GM06990 (cell line): ENCODE results near the gene AZIN2.
A peak's percentile ranks its signal among the peaks of the same experiment; 100 is the strongest.

ENCODE experiments used
- DNase-seq: peaks from one replicate; pipeline ENCODE4 v3.0.0-alpha.2; 2011; ENCODE audit not compliant: insufficient read length; ENCODE audit errors: extremely low read depth
- H3K27me3 ChIP-seq: replicated peaks from 2 replicates; pipeline ENCODE4 v1.6.0; 2011; ENCODE audit warnings: low read length; ENCODE audit not compliant: control insufficient read depth, insufficient read depth
- H3K36me3 ChIP-seq: 2 replicates; pipeline ENCODE4 v1.5.1; 2011; ENCODE audit warnings: low read length; ENCODE audit not compliant: control insufficient read depth, insufficient read depth
- H3K4me3 ChIP-seq: replicated peaks from 2 replicates; pipeline ENCODE4 v1.5.1; 2011; ENCODE audit warnings: low read depth, mild to moderate bottlenecking, control low read depth, low read length
- TF ChIP-seq, protein P1 (sequence below): IDR thresholded peaks from 2 replicates; pipeline ENCODE4 v1.5.1; 2011; ENCODE audit warnings: low read length, control low read depth, mild to moderate bottlenecking, inconsistent platforms; ENCODE audit not compliant: insufficient read depth, poor library complexity, severe bottlenecking

Gene AZIN2

DNA sequence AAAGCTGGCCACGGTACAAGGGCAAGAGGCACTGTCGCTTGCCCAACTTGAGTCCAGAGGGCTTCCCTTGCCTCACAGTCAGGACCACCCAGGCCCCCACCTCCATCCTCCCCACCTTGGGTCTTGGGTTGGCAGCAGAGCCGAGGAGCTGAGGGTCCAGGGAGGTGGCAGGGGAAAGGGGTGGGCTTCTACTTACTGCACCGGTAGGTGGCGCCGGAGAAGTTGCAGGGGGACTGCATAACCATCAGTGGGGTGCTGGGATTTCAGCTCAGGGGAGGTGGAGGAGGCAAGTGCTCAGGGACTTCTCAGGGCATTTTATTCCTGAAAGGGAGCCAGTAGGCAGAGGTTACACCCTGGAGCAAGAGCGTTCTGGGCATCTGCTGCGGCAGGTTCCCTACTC is 56.8 kb downstream of the AZIN2 start:
- TF ChIP-seq, protein P1, sequence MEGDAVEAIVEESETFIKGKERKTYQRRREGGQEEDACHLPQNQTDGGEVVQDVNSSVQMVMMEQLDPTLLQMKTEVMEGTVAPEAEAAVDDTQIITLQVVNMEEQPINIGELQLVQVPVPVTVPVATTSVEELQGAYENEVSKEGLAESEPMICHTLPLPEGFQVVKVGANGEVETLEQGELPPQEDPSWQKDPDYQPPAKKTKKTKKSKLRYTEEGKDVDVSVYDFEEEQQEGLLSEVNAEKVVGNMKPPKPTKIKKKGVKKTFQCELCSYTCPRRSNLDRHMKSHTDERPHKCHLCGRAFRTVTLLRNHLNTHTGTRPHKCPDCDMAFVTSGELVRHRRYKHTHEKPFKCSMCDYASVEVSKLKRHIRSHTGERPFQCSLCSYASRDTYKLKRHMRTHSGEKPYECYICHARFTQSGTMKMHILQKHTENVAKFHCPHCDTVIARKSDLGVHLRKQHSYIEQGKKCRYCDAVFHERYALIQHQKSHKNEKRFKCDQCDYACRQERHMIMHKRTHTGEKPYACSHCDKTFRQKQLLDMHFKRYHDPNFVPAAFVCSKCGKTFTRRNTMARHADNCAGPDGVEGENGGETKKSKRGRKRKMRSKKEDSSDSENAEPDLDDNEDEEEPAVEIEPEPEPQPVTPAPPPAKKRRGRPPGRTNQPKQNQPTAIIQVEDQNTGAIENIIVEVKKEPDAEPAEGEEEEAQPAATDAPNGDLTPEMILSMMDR = peak; percentile 84
- no peak for DNase-seq
- Histone ChIP-seq H3K27me3 (no peaks in the 10 kb centered on the region), H3K4me3 (no peak overlapping the region), H3K36me3 (no peaks in the 10 kb centered on the region)

- Histone ChIP-seq H3K27me3 (no peaks in the 10 kb centered on the region), H3K4me3 (no peak overlapping the region), H3K36me3 (no peaks in the 10 kb centered on the region)
- DNase-seq = no peak
- TF ChIP-seq, protein P1 = no peak
These were observed 59.5 kb downstream of the AZIN2 start for GRCh38 chr1:33140153-33141149.

- DNase-seq = no peak
- H3K36me3 ChIP-seq = no peaks in the 10 kb centered on the region
- TF ChIP-seq, protein P1 = no peak
- H3K4me3 ChIP-seq = no peak overlapping the region
- no peaks in the 10 kb centered on the region for H3K27me3 ChIP-seq
These were observed 60.3 kb downstream of the AZIN2 start for GRCh38 chr1:33141216-33141615.

DNA sequence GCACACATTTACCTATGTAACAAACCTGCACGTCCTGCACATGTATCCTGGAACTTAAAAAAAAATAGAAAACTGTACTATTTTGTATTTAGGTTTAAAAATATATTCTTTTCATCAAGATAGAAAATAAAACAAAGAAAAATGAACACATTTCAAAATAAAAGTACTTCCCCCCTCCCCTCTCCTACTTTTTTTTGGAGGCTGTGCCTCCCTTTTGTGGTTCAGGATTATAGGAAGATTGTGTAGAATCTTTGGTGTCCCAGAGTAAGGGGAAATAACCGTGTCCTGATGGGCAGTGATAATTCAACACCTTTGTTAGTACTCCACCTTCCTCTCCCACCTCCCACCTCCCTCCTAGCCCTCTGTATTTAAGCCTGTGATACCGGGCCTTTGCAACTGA is 60.8 kb downstream of the AZIN2 start:
- no peak overlapping the region for H3K4me3 ChIP-seq
- no peaks in the 10 kb centered on the region for H3K27me3 ChIP-seq
- no peaks in the 10 kb centered on the region; the same call in 1 of the 2 replicates for H3K36me3 ChIP-seq
- TF ChIP-seq, protein P1 = no peak
- no peak for DNase-seq

DNA sequence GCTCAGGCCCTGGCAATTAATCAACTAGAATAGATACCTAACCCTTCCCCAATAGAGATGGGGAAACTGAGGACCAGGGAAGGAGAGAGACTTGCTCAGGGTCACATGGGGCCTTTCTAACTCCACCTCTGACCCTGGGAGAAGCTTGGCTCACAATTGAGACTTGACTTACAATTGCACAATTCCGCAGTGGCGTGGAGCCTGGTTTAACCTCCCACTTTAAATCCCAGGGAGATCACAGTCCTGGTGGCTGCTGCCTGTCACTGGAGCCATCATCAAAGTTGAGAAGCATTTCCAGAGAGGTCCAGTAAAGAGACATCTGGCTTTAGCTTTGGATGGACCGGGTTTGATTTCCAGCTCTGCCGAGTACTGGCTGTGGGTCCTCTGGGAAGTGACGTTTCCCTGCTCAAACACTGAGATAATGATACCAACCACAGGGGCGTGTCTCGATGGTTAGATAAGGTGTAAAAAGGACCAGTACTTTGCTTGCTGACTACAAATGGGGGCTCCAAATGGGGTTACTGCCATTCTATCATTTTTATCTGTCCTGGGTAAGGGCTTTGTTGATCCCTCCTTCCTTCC is 61.6 kb downstream of the AZIN2 start:
- H3K4me3 ChIP-seq = no peak overlapping the region
- no peaks in the 10 kb centered on the region for H3K27me3 ChIP-seq
- TF ChIP-seq, protein P1 = no peak
- no peaks in the 10 kb centered on the region; the same call in 1 of the 2 replicates for H3K36me3 ChIP-seq
- no peak for DNase-seq
